ENCODE measurements around the gene IQCF6. TPM values are rescaled to one million over a fixed set of nuclear protein-coding genes. Genes with fewer than 3 reads are reported as not detected.

The IQCF6 gene
- total and polyA plus RNA-seq, 2 donors (not counting 1 experiment from before 2014, with no cell fraction given) = not detected

- Histone ChIP-seq H3K27ac (ENCODE audit: insufficient read depth, low read length) (no peak overlapping the region), H3K4me3 (replicated peaks in 1 of 4; ENCODE audit: control extremely low read depth in 1 of 4, insufficient read depth in 1 of 4, low read depth in 3 of 4, low read length in 4 of 4) (no peak overlapping the region), H3K27me3 (ENCODE audit: control insufficient read depth, insufficient read depth, low read length) (no peaks in the 10 kb centered on the region), H3K4me2 (ENCODE audit: extremely low read depth, insufficient read depth, low read length) (peak overlapping the region; percentile 8), H3K36me3 (ENCODE audit: control insufficient read depth, insufficient read depth, low read length) (no peaks in the 10 kb centered on the region), H4K20me1 (ENCODE audit: control insufficient read depth, extremely low read depth, insufficient read depth, low read length) (no peaks in the 10 kb centered on the region), H3K9me3 (ENCODE audit: control insufficient read depth, insufficient read depth, low read depth, low read length) (no peaks in the 10 kb centered on the region), H3K4me1 (ENCODE audit: control insufficient read depth, extremely low read depth, insufficient read depth, low read length) (no peaks in the 10 kb centered on the region), H2AFZ (ENCODE audit: low read length) (no peak overlapping the region), H3K9ac (ENCODE audit: insufficient read depth, low read length) (no peak overlapping the region), H3K79me2 (ENCODE audit: control insufficient read depth, insufficient read depth, low read length) (no peaks in the 10 kb centered on the region)
- TF ChIP-seq EZH2 (IDR thresholded peaks at IDR 0.05; ENCODE audit: low read length, missing control alignments) (no peak), CTCF (conservative IDR thresholded peaks at IDR 0.05 in 1 of 2, IDR thresholded peaks at IDR 0.05 in 1 of 2; ENCODE audit: low read depth in 1 of 2, low read length in 2 of 2) (peak; percentile 77 to 85)
- peak; percentile 72 to 84 for DNase-seq (ENCODE audit: low read depth in 2 of 2)
Observed at GRCh38 chr3:51799879-51800749, 21.1 kb upstream of the IQCF6 start.

- H3K36me3 ChIP-seq (ENCODE audit: control insufficient read depth, insufficient read depth, low read length) = no peaks in the 10 kb centered on the region
- H3K9me3 ChIP-seq (ENCODE audit: control insufficient read depth, insufficient read depth, low read depth, low read length) = no peaks in the 10 kb centered on the region
- H2AFZ ChIP-seq (ENCODE audit: low read length) = no peak overlapping the region
- no peaks in the 10 kb centered on the region for H3K27me3 ChIP-seq (ENCODE audit: control insufficient read depth, insufficient read depth, low read length)
- no peaks in the 10 kb centered on the region for H4K20me1 ChIP-seq (ENCODE audit: control insufficient read depth, extremely low read depth, insufficient read depth, low read length)
- no peak overlapping the region for H3K4me3 ChIP-seq (replicated peaks in 1 of 4; ENCODE audit: control extremely low read depth in 1 of 4, insufficient read depth in 1 of 4, low read depth in 3 of 4, low read length in 4 of 4)
- no peaks in the 10 kb centered on the region for H3K4me1 ChIP-seq (ENCODE audit: control insufficient read depth, extremely low read depth, insufficient read depth, low read length)
- H3K9ac ChIP-seq (ENCODE audit: insufficient read depth, low read length) = no peak overlapping the region
- H3K79me2 ChIP-seq (ENCODE audit: control insufficient read depth, insufficient read depth, low read length) = no peaks in the 10 kb centered on the region
- DNase-seq (ENCODE audit: low read depth in 2 of 2) = no peak
- H3K4me2 ChIP-seq (ENCODE audit: extremely low read depth, insufficient read depth, low read length) = no peak overlapping the region
- TF ChIP-seq EZH2 (IDR thresholded peaks at IDR 0.05; ENCODE audit: low read length, missing control alignments) (no peak), CTCF (conservative IDR thresholded peaks at IDR 0.05 in 1 of 2, IDR thresholded peaks at IDR 0.05 in 1 of 2; ENCODE audit: low read depth in 1 of 2, low read length in 2 of 2) (no peak)
- no peak overlapping the region for H3K27ac ChIP-seq (ENCODE audit: insufficient read depth, low read length)
Observed at GRCh38 chr3:51798411-51798963, 19.4 kb upstream of the IQCF6 start.

GRCh38 chr3:51796854-51797253 is 17.8 kb upstream of the IQCF6 start:
- no peaks in the 10 kb centered on the region for H3K4me1 ChIP-seq (ENCODE audit: control insufficient read depth, extremely low read depth, insufficient read depth, low read length)
- H3K4me2 ChIP-seq (ENCODE audit: extremely low read depth, insufficient read depth, low read length) = no peak overlapping the region
- no peak overlapping the region for H2AFZ ChIP-seq (ENCODE audit: low read length)
- H3K27ac ChIP-seq (ENCODE audit: insufficient read depth, low read length) = no peak overlapping the region
- no peak overlapping the region for H3K4me3 ChIP-seq (replicated peaks in 1 of 4; ENCODE audit: control extremely low read depth in 1 of 4, insufficient read depth in 1 of 4, low read depth in 3 of 4, low read length in 4 of 4)
- no peak for TF ChIP-seq CTCF (conservative IDR thresholded peaks at IDR 0.05 in 1 of 2, IDR thresholded peaks at IDR 0.05 in 1 of 2; ENCODE audit: low read depth in 1 of 2, low read length in 2 of 2)
- TF ChIP-seq EZH2 (IDR thresholded peaks at IDR 0.05; ENCODE audit: low read length, missing control alignments) = no peak
- DNase-seq (ENCODE audit: low read depth in 2 of 2) = no peak
- H3K9me3 ChIP-seq (ENCODE audit: control insufficient read depth, insufficient read depth, low read depth, low read length) = no peaks in the 10 kb centered on the region
- no peak overlapping the region for H3K9ac ChIP-seq (ENCODE audit: insufficient read depth, low read length)
- H3K79me2 ChIP-seq (ENCODE audit: control insufficient read depth, insufficient read depth, low read length) = no peaks in the 10 kb centered on the region
- no peaks in the 10 kb centered on the region for H4K20me1 ChIP-seq (ENCODE audit: control insufficient read depth, extremely low read depth, insufficient read depth, low read length)
- H3K27me3 ChIP-seq (ENCODE audit: control insufficient read depth, insufficient read depth, low read length) = no peaks in the 10 kb centered on the region
- H3K36me3 ChIP-seq (ENCODE audit: control insufficient read depth, insufficient read depth, low read length) = no peaks in the 10 kb centered on the region

Measured in fibroblast of lung (primary cell).